ENCODE measurements around the gene PSMA8.

PSMA8 gene

GRCh38 chr18:26215247-26215970 is 81.7 kb downstream of the PSMA8 start:
- no peak overlapping the region for H3K4me3 ChIP-seq (ENCODE audit: low read length)
- TF ChIP-seq CTCF (conservative IDR thresholded peaks at IDR 0.05; ENCODE audit: low read length), result no peak

GRCh38 chr18:26225022-26225693 is 91.5 kb downstream of the PSMA8 start:
- H3K4me3 ChIP-seq (ENCODE audit: low read length), result no peak overlapping the region
- no peak for DNase-seq (ENCODE audit: low read depth)
- TF ChIP-seq CTCF (conservative IDR thresholded peaks at IDR 0.05; ENCODE audit: low read length), result no peak

More at GRCh38 chr18:26215247-26215970, 81.7 kb downstream of the PSMA8 start:
- no peak for DNase-seq (ENCODE audit: low read depth)

GRCh38 chr18:26225915-26226228 is 92.2 kb downstream of the PSMA8 start:
- H3K4me3 ChIP-seq (ENCODE audit: low read length), result peak overlapping the region; percentile 79
- TF ChIP-seq CTCF (conservative IDR thresholded peaks at IDR 0.05; ENCODE audit: low read length), result no peak
- DNase-seq (ENCODE audit: low read depth), result no peak

GRCh38 chr18:26226229-26227050 is 92.8 kb downstream of the PSMA8 start, which contains the start of gene TAF4B:
TSS of gene TAF4B (plus strand) at chr18:26226445. CDS start at chr18:26226934, 489 bp downstream.
- TF ChIP-seq CTCF (conservative IDR thresholded peaks at IDR 0.05; ENCODE audit: low read length), result no peak
- DNase-seq (ENCODE audit: low read depth), result peak; percentile 87
- H3K4me3 ChIP-seq (ENCODE audit: low read length), result peak within 1 kb of the TSS; percentile 79

GRCh38 chr18:26227051-26227670 is 93.5 kb downstream of the PSMA8 start:
- H3K4me3 ChIP-seq (ENCODE audit: low read length), result peak overlapping the region; percentile 79
- DNase-seq (ENCODE audit: low read depth), result no peak
- no peak for TF ChIP-seq CTCF (conservative IDR thresholded peaks at IDR 0.05; ENCODE audit: low read length)

GRCh38 chr18:26228562-26229260 is 95.0 kb downstream of the PSMA8 start:
- no peak for DNase-seq (ENCODE audit: low read depth)
- no peak for TF ChIP-seq CTCF (conservative IDR thresholded peaks at IDR 0.05; ENCODE audit: low read length)
- H3K4me3 ChIP-seq (ENCODE audit: low read length), result no peak overlapping the region
